Fibroblast of pulmonary artery (primary cell): ENCODE measurements around the gene POLR3GL.

Experiments used
- DNase-seq: peaks from one replicate; pipeline ENCODE4 v3.0.0-alpha.2; 2010; ENCODE audit warnings: low read depth
- H3K4me3 ChIP-seq: replicated peaks from 2 replicates; pipeline ENCODE4 v1.5.1; 2011; ENCODE audit warnings: low read depth, mild to moderate bottlenecking, control low read depth, low read length, moderate library complexity
- CTCF ChIP-seq: IDR thresholded peaks from 2 replicates; pipeline ENCODE4 v1.5.1; 2011; ENCODE audit warnings: mild to moderate bottlenecking, control low read depth, low read length, inconsistent platforms; ENCODE audit errors: missing control alignments

POLR3GL gene

GRCh38 chr1:145951526-145951925, 13.0 kb upstream of the POLR3GL start:
- no peak for DNase-seq
- no peak overlapping the region for H3K4me3 ChIP-seq
- no peak for TF ChIP-seq CTCF

DNA sequence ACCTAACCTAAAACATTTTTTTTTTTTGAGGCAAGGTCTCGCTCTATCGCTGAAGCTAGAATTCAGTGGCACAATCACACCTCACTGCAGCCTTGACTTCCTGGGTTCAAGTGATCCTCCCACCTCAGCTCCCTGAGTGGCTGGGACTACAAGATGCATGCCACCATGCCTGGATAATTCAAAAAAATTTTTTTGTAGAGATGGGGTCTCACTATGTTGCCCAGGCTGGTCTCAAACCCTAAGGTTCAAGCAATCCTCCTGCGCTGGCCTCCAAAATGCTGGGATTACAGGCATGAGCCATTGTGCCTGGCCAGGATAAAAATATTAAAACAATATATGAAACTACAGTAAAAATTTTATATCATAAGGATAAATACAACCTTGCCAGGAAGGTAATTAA, 11.6 kb upstream of the POLR3GL start:
- no peak for DNase-seq

DNA sequence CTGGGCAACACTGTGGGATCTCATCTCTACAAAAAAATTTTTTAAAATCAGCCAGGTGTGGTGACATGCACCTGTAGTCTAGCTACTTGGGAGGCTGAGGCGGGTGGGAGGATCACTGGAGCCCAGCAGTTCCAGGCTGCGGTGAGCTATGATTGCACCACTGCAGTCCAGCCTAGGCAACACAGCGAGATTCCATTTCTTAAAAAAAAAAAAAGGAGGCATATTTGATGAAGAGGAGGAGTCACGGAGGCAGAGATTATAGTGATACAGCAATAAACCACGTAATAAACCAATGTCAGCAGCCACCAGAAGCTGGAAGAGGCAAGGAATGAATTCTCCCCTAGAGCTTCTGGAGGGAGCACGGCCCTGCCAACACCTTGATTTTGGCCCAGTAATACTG, 10.6 kb upstream of the POLR3GL start:
- no peak overlapping the region for H3K4me3 ChIP-seq
- TF ChIP-seq CTCF, result no peak
- DNase-seq, result no peak

More for the DNA sequence above, 11.6 kb upstream of the POLR3GL start:
- no peak for TF ChIP-seq CTCF
- no peak overlapping the region for H3K4me3 ChIP-seq

- H3K4me3 ChIP-seq, result peak overlapping the region; percentile 70
- no peak for TF ChIP-seq CTCF
- no peak for DNase-seq
These were observed 9.1 kb upstream of the POLR3GL start for GRCh38 chr1:145955436-145955835.

- TF ChIP-seq CTCF, result no peak
- DNase-seq, result no peak
- peak overlapping the region; percentile 70 for H3K4me3 ChIP-seq
These were observed 8.1 kb upstream of the POLR3GL start for GRCh38 chr1:145956361-145956760.

DNA sequence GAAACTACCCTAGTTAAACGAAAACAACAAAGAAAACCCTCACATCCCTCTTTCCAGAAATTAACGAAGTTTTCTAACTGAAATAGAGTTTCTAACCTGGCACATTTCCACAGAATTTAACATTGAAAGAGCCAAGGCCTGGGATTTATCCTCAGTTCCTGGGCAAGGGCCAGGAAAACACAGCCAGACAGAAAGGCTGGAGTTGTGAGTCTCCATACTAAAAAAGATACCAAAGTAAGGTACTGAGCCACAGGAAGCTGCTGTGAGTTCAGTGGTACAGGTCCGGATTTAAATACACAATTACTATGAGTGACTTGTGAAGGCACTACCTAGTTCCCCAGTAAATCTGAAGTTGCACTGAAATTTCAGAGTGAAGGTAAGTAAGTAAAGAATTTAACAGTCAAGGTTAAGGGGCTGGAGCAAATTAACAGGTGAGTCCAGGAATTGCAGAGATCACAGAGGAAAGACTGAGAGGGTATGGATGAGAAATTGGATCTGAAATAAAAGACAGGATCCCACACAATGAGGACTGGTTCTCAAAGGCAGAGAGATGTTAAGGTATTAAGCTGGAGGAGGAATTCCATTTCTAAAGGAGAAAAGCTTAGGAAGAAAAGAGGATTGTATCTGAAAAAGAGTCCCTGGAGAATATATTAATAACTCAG, 7.6 kb upstream of the POLR3GL start:
- peak; percentile 71 for DNase-seq
- TF ChIP-seq CTCF, result no peak
- H3K4me3 ChIP-seq, result peak overlapping the region; percentile 70
